ENCODE data around the gene ZMIZ2.
A peak's percentile ranks its signal among the peaks of the same experiment; 100 is the strongest.
"Not testable (repeated sequence)": the region's sequence is repeated elsewhere in the genome, so short reads cannot be mapped to it uniquely, and the experiment has no call there.

Gene ZMIZ2

GRCh38 chr7:44772867-44773266 lies 24.2 kb downstream of the ZMIZ2 start:
- DNase-seq: no peak

GRCh38 chr7:44774486-44774885 lies 25.8 kb downstream of the ZMIZ2 start:
- not testable (repeated sequence) for DNase-seq

- no peak for DNase-seq
These were observed 26.9 kb downstream of the ZMIZ2 start for GRCh38 chr7:44775383-44776107.

DNA sequence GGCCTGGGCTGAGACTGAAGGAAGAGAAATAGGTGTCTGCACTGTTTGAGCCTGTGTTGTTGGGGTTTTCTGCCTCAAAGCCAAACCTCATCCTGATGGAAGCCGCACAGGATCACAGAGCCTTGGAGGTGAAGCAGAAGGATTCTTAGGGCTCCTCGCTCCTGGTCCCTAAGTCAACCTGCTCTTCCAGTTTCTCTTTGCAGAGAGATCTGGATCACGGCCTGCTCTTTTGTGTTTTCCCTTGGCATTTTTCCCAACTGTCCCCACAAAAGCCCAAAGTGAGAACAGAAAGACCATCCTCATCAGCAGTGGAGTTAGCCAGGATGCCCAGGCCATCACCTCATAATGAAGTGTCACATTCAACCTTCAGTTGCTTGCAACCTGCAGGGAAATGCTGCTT lies 27.6 kb downstream of the ZMIZ2 start:
- DNase-seq: no peak

DNA sequence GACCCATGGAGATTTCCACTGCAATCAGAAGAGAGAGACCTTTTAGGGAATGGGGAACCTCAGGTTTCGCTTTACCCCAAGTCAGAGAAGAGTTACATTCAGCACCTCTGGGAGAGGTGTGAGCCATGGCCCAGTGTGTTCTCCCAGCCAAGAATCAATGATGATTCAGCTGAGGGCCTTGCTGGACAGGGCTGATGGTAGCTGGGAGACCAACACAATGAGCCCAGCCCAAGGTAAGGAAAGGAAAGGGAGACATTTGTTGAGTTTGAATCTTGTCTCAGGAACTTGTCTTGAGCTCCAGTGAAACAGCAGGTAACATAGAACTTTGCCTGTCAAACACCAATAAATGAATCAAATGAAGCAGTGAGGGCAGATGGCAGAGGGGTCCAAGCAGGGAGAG lies 33.8 kb downstream of the ZMIZ2 start:
- DNase-seq: no peak

DNA sequence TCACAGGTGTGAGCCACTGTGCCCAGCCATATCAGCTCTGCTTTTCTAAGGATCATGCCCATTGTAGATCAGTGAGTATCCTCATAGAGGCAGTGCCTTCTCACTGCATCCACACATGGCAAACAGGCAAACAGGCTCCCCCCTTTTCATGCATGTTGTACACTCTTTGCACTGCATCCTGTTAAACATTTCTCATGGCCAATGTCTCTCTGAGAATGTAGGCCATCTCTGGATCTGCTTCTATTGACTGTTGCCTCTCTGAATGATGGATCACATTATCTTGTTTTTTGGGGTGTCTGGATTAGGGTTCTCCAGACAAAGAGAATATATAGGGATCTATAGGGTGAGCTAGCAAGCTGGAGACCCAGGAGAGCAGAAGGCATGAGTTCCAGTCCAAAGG lies 34.8 kb downstream of the ZMIZ2 start:
- no peak for DNase-seq

DNA sequence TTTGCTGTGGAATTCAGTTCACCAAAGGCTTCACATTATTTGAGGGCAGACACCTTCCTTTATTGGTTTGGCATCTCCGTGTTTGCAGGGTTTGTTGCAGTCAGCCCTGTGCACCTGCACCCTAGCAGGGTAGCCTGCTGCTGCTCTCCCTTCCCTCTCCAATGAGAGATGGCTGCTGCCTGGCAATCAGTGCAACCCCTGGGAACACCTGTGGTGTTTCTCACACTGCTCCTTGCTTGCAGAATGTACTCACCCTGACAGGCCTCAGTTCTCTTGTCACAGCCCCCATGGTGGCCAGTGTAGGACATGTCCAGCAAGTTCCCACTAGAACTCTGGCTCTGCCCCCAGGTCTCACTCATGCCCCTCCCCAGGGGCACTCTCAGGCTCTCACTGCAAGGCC lies 35.7 kb downstream of the ZMIZ2 start:
- no peak for DNase-seq

GRCh38 chr7:44785218-44785617 lies 36.6 kb downstream of the ZMIZ2 start:
- DNase-seq: not testable (repeated sequence)

- DNase-seq: peak in 1 of 2 donors; percentile 30
These were observed 38.4 kb downstream of the ZMIZ2 start for GRCh38 chr7:44787041-44787440.

DNA sequence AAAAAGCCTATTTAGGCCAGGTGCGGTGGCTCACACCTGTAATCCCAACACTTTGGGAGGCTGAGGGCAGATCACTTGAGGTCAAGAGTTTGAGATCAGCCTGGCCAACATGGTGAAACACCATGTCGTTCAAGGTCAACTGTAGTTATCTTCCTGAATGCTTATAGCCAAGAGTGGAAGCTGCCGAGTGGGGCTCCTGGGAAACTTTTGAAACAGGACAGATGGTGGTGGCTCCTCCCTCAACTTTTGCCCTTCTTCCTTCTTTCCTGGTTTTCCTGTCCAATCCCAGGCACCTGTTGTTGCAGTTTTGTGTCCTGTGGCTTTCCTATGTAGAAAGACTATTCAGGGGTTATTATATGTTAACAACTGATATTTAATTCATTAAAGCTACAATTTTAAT lies 39.1 kb downstream of the ZMIZ2 start:
- DNase-seq: no peak

DNA sequence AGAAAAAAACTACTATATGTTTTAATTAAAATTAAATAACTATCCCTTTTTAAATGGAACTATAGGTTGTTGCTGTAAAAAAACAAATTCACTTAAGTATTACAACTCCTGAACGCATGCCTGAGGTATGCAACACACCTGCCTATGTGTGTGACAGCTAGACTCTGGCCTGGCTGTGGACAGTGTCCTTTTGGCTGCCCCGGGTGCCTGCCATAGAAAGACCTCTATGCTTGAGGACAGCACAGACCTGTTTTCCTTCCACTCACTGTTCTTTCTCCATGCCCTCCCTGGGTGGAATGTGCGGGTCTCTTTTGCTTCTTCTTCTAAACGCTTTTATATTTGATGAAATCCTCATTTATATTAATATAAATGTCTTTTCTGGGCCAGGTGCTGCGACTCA lies 41.3 kb downstream of the ZMIZ2 start:
- no peak for DNase-seq

DNA sequence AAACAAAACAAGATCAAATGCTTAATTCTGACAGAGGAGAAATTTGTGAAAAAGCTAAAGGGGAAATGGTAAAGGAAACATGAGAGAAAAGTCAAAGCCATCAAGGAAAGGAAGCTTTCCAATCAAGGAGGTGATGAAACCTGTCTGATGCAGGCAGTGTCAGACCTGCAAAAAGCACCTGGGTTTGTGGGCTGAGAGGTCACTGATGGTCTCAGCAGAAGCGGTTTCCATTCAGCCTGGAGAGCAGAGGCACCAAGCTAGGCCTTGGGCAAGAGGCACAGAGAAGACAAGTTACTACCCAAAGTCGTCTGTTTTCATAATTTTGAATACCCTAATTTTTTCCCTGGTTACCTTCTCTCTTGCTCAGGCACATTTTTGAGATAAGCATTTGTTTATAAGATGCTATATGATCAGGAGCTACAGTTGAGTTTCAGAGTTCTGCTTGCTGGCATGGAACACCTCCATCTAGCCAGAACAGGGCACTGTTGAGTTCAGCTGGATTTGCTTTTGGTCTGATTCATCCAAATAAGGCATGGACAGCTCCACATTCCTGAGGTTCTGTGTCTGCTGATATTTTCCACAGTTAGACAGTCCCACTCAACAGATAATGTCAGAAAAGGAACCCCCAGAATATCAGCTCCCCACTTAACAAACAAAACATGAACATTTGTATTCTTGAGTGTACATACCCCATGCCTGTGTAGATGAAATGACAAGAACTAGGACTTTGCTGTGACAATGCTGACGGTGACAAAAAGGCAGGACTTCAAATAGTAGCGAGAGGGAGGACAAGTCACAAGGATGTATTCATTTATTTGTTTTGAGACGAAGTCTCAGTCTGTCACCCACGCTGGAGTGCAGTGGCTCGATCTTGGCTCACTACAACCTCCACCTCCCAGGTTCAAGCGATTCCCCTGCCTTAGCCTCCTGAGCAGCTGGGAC lies 42.9 kb downstream of the ZMIZ2 start:
- no peak for DNase-seq

DNA sequence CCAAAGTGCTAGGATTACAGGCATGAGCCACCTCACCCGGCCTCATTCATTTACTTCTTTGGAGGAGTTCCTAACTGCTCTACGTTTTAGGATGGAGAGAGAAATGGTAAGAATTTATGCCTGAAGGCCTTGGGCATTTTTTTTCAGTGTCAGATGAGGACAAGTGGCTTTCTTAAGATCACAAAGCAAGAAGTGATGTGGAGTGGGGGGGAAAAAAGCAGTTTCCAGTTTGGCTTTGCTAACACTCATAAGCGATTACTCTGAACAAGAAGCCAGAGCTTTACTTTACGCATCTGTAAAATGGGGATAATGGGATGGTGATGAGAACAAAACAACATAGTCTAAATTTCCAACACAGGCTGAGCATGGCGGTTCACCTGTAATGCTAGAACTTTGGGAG lies 45.3 kb downstream of the ZMIZ2 start:
- DNase-seq: no peak

GRCh38 chr7:44794331-44794730 lies 45.7 kb downstream of the ZMIZ2 start:
- no peak for DNase-seq

GRCh38 chr7:44796034-44796503 lies 47.4 kb downstream of the ZMIZ2 start:
- no peak for DNase-seq

DNA sequence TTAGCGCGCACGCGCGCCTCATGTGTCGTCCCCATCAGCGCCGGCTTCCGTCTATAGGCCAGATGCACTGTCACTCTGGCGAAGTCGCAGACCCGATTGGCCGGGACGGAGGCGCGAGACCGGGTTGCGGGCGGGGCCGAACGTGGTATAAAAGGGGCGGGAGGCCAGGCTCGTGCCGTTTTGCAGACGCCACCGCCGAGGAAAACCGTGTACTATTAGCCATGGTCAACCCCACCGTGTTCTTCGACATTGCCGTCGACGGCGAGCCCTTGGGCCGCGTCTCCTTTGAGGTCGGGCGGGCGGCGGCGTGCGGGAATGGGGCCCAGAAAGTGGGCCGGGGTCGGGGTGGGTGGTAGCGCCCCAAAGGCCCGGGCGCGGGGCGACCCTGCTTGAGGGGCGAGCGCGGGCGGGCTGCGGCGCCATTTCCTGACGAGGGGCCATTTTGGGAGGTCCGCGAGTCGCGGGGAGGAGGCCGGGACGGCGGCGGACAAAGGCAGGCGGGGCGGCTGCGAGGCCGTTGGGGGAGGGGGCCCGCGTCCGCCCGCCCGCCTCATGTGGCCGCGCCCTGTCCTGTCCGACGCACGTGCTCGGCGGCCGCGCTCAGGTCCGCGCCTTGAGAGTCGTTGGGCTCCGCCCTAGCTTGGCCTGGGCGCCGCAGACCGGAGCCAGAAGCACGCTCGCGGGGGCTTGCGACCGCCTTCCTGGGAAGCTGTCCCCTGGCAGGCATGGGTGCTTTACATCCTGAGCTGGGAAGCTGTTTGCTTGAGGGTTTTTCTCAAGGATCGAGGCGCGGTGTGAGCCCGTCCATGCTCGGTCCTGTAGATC lies 48.1 kb downstream of the ZMIZ2 start, which contains the start of gene PPIA:
Gene PPIA, plus strand, starts transcription at position 178 of the 825 bp plus-strand sequence. Its CDS starts 44 bp downstream, at position 222.
- DNase-seq: peak; percentile 98 to 99

- peak; percentile 89 to 91 for DNase-seq
These were observed 48.9 kb downstream of the ZMIZ2 start for GRCh38 chr7:44797329-44798258.

DNA sequence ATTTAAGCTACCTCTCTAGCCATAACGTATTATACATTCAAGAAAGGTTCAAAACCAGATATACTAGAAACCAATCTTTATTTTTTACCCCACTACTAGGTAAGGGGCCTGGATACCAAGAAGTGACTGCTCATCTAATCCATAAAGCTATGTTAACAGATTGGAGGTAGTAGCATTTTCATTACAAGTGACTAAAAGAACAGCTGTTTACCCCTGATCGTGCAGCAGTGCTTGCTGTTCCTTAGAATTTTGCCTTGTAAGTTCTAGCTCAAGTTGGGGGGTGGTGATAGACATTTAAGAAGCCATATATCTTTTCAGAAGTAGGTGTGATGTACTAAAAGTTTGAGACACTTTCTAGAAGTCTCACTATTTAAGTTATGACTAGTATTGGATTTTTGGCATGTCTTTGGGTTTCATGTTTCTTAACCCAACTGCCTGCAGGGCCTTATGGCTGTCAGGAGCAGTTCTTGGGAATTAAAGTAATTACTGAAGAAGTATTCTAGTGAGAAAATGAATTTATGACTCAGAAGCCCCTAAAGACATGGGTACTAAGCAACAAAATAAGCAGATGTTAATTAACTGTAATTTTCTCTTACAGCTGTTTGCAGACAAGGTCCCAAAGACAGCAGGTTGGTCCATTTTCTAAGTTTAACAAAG lies 50.1 kb downstream of the ZMIZ2 start:
- peak in 1 of 2 donors; percentile 42 for DNase-seq

GRCh38 chr7:44799939-44800338 lies 51.3 kb downstream of the ZMIZ2 start:
- no peak for DNase-seq

GRCh38 chr7:44801890-44802289 lies 53.2 kb downstream of the ZMIZ2 start:
- DNase-seq: no peak

GRCh38 chr7:44802418-44803025 lies 53.9 kb downstream of the ZMIZ2 start:
- DNase-seq: no peak
